ENCODE measurements around the gene ZNF81.
"Not testable (repeated sequence)": the region's sequence is repeated elsewhere in the genome, so short reads cannot be mapped to it uniquely, and the experiment has no call there.

The ZNF81 gene

DNA sequence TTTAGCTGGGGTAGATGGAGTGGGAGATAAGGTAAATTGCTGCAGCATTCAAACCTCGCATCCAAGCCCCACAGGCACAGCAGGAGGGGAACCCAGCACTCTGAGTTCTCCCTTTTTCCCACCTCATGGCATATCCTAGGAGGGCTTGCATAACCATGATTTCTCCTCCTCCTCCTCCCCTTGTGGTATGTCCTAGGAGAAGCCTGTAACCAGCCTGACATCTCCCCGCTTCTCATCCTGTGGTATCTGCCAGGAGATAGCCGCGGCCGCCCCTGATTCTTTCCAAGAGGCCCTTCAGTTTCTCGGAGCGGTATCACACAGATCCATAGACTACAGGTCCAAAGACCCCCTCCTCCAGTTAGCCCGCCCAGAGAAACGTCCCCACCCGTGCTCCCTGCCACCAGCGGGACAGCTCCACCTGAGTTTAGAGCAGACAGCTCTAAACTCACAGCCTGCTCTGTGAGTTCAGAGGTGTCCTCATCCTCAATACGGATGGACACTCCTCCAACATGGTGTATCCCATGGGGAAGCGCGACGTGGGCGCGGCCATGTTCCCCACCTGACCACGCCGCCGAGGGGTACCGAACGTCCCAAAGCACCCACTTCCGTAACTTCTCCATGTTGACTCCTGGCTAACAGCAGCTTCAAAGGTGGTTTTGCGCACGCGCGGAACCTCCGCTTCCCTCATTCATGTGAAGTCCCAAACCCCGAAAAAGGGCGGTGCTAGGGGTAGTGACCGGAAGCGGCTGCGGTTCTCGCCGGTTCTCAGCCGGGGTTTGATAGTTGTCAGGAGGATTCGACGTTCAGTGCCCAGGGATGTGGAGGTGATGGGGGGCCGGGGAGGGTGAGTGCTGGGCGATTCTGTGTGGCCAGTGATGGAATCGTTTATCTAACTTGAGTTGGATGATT, at the start of gene ZNF81:
Gene ZNF81, plus strand, starts transcription at position 739 of the 909 bp plus-strand sequence. CDS start 9,366 bp downstream, outside the sequence.
- peak; percentile 84 for DNase-seq

DNA sequence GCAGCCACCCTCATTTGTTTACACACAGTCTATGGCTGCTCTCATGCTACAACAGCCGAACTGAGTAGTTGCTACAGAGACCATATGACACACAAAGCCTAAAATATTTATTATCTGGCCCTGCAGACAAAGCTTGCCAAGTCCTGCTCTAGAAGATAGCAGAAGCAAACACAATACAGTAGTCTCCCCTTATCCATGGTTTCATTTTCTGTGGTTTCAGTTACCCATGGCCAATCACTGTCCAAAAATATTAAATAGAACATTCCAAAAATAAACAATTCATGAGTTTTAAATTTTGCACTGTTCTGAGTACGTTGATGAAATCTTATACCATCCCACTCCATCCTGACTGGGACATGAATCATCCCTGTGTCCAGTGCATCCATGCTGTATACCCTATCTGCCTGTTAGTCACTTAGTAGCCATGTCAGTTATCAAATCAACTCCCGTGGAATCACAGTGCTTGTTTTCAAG, 40.2 kb upstream of the ZNF81 start:
- DNase-seq, result no peak

DNA sequence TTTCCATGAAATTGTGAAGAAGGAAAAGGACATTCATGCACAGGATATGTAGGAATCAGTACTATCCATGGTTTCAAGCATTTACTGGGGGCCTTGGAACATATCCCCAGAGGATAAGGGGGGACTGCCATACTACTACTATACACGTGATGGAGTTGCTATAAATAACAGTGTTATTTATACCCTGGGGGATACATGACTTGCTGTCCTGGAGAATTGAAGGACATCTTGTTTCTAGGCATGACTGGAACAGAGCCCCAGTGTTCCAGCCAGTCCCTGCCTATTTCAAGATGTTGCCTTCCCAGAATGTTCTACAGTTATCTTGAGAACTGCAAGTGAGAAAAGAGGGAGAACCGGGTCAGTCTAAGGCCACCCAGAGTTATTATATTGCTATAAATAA, 39.6 kb upstream of the ZNF81 start:
- no peak for DNase-seq

DNA sequence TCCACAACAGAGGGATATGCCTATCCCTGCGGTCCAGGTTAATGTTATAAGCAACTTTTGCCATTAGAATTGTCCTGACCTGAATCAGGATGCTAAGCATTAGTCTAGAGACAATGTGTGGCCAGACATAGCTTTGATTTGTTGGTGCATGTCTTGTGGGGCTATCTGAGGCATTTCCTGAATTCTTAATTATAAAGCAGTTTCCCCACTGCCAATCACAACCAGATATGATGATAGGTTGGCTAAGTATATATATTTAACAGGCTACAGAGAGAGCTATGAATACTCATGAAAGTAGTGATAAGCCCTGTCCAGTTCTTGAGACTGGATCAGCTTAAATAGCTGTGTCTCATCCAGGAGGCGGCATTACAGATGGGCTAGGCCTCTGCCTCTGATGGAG, 37.8 kb upstream of the ZNF81 start:
- DNase-seq, result no peak

DNA sequence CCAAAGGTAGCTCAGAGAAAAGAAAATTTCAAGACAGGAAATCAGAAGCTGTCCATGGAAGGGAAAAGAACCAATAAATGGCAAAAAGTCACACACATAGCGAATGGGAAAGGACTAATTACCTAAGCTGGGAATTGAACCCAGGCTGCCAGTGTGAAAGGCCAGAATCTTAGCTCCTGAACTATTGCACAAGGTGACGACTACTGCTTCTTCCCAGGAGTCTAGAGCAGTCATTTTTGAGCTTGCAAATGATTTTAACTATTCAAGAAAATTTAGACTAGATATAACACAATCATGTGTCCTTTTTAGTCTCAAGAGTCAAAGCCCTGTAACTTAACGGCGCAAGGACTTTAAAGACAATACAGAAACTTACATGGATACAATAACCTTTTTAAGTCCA, 34.1 kb upstream of the ZNF81 start:
- DNase-seq, result no peak

DNA sequence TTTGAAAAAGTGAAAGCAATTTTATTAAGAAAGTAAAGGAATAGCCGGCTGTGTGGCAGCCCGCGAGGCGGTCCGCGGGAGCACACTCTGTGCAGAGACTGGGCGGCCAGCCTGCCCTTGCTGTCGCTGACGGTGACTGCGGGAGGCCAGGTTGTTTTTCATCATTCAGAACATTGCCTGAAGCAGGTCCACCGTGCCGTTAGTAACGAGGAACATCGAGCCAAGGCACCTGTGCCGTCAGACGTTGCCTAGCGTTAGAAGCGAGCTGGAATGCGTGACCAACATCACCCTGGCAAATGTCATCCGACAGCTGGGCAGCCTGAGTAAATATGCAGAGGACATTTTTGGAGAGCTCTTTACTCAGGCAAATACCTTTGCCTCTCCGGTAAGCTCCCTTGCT, 33.6 kb upstream of the ZNF81 start:
- not testable (repeated sequence) for DNase-seq

DNA sequence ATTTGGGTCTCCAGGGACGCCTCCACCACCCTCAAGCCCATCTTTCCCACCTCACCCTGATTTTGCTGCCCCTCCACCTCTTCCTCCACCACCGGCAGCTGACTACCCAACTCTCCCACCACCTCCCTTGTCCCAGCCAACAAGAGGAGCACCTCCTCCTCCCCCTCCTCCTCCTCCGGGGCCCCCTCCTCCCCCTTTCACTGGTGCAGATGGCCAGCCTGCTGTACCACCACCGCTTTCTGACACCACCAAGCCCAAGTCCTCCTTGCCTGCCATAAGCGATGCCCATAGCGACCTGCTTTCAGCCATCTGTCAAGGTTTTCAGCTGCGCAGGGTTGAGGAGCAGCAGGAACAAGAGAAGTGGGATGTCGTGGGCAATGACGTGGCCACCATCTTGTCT, 32.4 kb upstream of the ZNF81 start:
- no peak for DNase-seq

DNA sequence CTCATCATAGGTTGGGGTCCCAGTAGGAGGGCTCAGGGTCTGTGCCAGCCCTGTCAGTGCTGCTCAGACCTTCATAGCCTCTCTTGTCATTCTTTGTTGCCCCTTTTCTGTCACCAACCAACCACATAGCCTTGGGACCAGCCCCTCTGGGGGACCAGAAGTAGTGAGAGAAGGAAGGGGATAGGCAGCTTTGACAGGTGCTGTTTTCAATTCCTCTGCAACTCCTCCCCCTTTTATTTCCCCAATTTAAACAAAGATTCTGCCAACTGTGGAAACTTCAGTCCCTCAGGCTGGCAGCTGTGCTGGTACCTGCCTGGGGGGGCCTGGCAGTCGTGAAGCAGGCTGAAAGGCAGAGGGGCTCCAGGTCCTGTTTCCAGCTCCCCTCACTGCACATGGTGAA, 30.9 kb upstream of the ZNF81 start:
- not testable (repeated sequence) for DNase-seq

DNA sequence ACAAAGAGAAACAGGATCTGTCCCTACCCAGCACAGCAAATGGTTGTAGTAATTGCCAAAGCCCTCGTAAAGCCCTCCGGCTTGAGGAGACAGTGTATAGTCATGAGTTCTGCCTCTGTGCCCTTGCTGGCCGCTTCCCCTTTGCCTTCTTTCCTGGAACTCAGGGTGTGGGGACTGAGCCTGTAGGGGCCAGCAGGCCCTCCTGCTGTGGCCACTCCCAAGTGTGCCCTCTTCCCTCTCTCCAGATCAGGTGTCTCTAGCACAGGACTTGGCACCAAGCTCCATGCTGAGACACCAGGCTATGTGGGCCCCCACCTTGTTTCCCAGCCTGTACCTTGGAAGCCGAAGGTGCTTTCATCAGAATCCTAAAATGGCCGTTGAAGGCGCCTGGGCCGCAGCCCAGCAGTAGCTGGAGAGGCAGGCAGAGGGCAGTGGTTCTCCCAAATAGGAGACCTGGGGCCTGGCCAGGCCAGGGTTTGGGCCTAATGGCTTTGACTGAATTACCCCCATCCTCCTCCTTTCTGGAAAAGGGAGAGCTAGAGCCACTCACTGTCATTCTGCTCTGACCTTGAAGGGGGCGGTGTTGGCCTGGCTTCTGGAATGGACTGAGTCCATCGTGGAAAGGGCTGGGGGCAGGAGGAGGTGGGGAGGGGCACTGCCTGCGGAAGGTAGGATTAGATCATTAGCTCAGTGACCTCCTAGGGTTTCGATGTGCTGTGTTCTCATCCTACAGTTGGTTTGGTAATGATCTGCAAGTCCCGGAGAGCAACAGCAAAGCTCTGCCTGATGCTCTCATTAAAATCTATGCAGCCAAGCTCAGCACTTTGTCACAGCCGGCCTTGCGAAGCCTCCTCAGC, 30.1 kb upstream of the ZNF81 start:
- DNase-seq, result not testable (repeated sequence)

DNA sequence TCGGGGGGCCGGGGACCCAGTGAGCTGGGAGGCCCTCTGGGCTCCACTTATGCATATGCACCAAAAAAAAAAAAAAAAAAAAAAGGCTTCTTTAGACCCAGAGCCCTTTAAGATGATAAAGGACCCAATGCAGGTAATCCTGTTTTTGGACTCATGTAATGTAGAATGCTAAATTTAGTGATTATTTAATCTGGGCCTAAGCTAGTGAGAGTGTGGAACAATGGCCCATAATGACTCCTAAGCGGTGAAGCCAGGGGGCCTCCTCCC, 29.5 kb upstream of the ZNF81 start:
- DNase-seq, result not testable (repeated sequence)

DNA sequence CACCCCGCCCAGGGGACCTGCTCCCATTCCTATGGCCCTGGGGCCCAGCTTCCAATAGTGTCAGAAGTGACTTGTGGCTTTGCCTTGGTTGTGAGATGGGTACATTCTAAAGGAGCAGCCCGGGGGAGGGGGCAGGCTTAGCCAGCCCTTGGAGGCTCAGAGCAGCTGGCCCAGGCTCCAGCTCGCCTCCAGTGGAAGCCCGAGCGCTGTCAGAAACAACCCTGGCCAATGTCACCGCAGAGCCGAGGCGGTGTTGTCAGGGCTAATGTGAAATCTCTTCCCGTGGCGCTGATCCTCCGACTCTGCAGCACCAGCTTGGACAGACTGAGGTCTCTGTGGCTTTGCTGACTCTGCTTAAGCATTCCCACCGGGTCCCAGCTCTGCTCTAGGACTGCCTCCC, 29.2 kb upstream of the ZNF81 start:
- no peak for DNase-seq

DNA sequence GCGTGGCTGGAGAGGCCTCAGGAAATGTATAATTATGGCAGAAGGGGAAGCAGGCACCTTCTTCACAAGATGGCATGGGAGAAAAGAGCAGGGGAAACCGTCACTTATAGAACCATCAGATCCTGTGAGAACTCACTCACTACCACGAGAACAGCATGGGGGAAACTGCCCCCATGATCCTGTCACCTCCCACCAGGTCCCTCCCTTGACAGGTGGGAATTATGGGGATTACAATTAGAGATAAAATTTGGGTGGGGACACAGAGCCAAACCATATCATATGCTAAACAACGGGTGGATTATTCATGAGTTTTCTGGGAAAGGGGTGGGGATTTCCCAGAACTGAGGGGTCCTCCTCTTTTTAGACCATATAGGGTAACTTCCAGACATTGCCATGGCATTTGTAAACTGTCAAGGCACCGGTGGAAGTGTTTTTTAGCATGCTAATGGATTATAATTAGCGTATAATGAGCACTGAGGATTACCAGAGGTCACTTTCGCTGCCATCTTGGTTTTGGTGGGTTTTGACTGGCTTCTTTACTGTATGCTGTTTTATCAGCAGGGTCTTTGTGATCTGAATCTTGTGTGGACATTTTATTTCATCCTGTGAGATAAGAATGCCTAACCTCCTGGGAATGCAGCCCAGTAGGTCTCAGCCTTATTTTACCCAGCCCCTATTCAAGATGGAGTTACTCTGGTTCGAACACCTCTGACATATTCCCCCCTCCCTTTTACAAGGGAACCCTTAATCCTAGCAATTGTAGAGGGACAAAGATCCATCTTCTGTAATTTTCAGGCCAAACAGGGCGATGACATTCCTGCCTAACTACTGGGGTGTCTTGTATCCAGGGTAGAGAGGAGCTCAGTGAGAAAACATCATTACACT, 27.6 kb upstream of the ZNF81 start:
- no peak for DNase-seq

DNA sequence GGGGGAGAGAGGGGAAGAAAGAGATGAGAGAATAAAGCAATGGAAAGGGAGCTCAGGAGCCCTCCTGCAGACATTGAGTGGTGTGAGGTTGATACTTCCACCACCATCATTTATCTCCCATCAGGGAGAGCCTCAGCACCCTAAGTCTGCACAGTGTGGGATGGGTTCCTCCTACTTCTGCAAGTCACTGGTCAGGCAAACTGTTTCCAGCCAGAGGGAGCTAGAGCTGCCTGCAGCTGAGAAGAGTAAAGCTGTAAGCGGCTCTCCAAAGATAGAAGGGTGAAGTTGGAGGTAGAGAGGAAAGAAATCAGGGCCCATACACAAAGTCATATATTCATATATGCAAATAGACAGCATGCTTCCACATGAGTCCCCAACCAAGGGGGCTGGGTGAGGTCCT, 21.9 kb upstream of the ZNF81 start:
- DNase-seq, result no peak

DNA sequence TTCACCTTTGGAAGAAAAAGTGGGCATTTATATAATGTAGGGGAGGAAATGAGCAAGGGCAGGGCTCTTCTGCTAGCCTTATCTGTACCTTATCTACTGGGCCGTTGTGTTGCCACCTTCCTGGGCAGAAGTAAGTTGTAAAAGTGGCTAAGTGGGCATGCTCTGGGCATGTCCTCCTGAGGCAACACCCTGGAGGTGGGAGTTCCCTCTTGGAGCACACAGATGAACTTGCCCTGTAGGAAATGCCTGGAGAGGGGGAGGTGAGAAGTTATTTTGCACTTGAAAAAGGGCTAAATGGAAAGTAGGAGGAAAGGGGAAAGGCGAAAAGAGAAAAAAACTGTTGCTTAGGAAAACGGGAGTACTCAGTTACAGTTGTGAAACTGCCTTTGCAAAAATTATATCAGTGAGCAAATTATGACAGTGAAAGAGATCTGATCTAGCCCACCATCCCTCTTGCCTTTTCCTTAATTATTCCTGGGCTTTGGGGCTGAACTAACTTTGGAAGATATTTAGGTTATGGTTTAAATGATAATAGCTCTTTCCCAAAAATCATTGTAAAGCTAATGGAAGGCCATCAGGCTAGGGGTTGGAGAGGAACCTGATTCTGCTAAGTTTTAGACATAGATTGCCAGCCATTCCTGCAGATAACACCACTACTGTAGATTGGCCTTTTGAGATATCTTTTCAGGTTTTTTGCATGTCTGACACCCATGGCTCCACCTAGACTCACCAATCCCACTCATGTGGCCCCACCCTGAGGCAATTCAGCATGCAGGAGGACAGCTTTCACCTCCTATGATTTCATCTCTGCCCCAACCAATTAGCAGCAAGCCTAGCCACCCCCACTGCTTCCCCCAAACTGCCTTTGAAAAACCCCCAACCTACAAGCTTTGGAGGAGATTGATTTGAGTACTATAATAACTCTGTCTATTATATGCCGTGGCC, 20.5 kb upstream of the ZNF81 start:
- no peak for DNase-seq

DNA sequence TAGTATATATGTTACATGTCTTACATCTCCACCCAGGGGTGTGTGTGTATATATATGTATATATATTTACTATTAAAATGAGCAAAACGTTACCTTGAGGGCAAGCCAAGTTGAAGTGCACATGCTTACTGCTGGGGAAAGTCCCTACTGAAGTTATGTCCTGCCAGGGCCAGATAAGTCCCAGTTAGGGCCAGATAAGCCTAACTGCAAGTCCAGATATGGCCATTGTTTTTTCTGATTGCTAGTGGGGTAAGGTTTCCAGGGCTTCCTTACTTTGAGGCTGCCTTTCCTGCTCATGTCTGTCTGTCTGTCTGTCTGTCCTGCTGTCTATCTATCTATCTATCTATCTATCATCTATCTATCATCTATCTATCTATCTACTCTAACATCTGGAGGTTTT, 19.3 kb upstream of the ZNF81 start:
- DNase-seq, result no peak

DNA sequence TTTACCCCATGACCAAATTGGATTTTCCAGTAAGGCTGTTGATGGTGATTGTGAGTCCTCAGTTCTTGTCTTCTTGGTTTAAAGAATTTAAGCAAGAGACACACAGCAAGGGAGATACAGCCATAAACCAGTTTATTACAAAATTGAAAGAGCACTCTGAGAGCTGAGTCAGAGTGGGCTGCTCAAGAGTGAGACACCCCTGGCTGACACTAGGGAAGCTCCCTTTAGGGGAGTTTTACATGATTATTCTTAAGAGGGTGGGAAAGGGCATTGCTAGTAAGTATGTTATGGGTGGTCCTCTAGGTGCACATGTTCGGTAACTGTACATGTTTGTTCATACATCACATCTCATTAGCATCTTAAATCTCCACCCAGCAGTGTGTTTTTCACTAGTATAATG, 18.8 kb upstream of the ZNF81 start:
- no peak for DNase-seq

DNA sequence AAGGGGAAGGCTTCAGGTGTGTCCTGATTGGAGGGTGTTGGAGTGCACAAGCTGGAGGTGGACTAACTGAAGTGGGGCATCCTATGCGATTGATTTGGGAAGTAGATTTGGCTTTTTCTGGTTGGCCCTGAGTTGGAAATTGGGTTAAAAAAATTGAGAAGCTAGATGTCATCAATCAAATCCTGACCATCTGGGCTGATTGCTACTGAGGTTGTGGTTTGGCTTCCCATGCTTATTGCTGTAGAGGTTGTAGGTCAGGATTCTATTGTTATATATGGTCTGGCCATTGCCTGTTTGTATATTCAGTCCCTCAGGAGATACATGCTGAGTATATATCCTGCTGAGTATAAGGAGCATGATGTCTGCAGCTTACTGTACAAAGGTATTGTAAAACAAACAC, 7.7 kb upstream of the ZNF81 start:
- no peak for DNase-seq

DNA sequence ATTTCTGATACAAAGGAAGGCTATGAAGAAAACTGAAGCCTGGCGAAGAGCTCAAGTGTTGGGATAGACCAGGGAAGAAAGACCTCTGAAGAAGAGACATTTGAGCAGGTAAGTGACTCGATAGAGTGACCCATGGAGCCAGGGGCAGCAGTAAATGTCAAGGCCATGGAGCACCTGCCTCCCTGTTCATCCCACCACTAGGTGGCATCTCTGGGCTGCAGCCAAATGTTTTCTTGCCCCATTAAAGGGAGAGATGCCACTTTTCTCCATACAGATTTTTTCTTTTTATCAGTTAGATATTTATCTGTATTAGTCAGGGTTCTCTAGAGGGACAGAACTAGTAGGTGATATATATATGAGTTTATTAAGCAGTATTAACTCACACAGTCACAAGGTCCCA, 4.9 kb upstream of the ZNF81 start:
- peak; percentile 3 for DNase-seq

DNA sequence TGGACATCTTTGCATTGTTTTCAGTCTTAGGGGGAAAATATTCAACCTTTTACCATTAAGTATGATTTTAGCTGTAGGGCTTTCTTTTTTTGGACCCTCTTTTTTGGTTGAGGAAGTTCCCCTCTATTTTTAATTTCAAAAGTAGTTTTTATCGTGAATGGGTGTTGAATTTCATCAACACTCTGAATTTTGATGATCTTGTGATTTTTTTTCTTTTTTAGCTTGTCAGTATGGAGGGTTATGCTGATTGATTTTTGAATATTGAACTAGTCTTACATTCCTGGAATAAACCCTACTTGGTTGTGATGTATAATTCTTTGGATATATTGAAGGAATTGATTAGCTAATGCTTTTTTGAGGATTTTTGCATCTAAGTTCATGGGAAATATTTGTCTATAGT, 1.7 kb downstream of the ZNF81 start:
- DNase-seq, result no peak

DNA sequence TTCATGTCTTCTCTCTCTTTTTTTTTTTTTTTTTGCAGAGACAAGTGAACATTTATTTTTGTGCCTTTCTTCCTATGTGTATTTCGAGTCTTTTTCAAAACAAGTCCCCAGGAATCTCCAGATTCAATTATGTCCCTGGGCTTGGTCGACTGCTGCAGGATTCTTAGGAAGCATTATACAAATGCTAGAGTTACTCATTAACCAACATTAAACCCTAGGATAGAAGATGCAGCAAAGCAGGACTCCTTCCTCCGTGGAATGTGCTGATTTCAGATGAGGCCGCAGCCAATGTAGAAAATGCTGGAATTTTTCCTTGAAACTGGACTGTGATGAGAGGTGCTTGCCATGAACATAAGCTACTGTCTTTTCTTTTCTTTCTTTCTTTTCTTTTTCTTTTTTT, 3.4 kb downstream of the ZNF81 start:
- no peak for DNase-seq

DNA sequence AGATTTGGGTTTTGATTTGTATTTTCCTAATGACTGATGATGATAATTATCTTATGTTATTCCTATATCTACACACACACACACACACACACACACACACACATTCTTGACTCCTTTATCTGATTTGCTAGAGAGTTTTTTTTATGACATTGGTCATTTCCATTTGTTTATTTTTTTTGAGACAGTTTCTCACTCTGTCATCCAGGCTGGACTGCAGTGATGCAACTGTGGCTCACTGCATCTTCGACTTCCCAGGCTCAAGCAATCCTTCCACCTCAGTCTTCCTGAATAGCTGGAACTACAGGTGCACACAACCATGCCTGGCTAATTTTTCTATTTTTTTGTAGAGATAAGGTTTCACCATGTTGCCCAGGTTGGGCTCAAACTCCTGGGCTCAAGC, 6.7 kb downstream of the ZNF81 start:
- DNase-seq, result no peak

DNA sequence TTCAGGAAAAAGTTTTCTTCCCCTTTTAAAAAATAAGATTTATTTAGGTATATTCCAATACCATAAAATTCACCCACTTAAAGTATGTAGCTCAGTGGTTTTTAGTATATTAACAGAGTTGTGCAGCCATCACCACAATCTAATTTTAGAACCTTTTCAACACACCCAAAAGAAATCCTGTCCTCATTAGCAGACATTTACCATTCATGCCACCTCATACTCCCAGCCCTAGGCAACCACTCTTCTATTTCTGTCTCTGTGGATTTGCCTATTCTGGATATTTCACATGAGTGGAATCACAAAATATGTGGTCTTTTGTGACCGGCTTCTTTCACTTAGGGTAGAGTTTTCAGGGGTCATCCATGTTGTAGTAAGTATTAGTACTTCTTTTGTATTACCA, 7.4 kb downstream of the ZNF81 start:
- DNase-seq, result no peak

Measured in NCI-H446 treated with DMSO at 0.1 percent for 48 hours (cell line).